Activated CD4-positive, alpha-beta T cell treated with anti-CD3 and anti-CD28 coated beads for 4 hours (primary cell): ENCODE data around the gene CENPQ.
"Not testable (repeated sequence)": the region's sequence is repeated elsewhere in the genome, so short reads cannot be mapped to it uniquely, and the experiment has no call there.

Source experiments
- DNase-seq, 2 donors: peaks; one replicate each; pipeline ENCODE4 v3.0.0-alpha.2; 2020

The CENPQ gene, protein sequence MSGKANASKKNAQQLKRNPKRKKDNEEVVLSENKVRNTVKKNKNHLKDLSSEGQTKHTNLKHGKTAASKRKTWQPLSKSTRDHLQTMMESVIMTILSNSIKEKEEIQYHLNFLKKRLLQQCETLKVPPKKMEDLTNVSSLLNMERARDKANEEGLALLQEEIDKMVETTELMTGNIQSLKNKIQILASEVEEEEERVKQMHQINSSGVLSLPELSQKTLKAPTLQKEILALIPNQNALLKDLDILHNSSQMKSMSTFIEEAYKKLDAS

DNA sequence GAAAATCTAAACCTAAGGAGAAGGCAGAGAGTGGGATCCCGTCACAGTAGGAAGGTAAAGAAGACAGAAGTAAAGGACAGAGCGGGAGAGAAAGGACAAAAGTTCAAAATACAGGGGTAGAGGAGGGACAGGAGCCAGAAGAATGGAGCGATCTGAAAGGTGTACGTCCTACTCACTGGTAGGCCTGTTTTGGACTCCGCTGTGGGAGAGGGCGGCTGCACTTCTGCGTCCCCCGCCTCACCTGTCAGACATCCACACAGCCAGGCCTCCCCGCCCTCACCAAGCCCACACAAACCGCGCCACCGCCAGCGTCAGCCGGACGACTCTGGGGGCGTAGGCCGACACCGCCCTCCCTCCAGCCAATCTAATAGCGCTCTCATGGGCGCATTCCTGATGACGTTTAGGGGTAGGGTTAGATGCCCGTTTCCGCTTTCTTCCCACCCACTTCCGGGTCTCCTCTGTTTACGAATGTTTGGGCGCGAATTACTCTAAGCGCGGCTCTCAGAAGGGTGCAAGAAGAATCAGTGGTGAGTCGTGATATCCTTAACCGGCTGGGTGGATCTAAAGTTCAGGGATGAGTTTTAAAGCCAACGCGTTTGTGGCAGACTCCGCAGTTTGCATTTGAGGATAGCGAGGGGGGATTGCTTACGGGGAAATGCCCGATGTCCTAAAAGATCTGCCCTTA is at the start of gene CENPQ, which contains the start of gene MMUT:
TSS of gene CENPQ (plus strand) at position 444 of the 685 bp plus-strand sequence. CDS start 6,807 bp downstream, outside the sequence.
TSS of gene MMUT (minus strand) at position 327 of the 685 bp plus-strand sequence. CDS start 3,787 bp downstream, outside the sequence.
- peak; percentile 90 for DNase-seq

DNA sequence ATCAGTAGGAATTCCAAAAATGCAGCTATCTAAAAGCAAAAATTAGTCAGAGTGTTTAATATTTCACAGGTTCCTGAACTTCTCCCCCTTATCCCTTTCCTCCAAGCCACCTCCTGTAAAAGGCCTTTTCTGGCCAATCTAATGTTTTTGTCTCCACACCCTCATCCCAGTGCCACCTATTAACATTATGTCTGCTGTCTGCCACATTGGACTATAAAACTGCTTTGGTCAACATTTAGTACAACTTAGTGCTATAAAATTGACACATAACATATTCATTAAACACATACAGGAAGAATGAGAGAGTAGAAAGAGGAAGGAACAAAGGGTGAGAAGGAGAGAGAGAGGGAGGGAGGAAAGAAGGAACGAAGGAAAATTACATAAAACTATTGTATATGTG is 47.8 kb upstream of the CENPQ start:
- DNase-seq: no peak

DNA sequence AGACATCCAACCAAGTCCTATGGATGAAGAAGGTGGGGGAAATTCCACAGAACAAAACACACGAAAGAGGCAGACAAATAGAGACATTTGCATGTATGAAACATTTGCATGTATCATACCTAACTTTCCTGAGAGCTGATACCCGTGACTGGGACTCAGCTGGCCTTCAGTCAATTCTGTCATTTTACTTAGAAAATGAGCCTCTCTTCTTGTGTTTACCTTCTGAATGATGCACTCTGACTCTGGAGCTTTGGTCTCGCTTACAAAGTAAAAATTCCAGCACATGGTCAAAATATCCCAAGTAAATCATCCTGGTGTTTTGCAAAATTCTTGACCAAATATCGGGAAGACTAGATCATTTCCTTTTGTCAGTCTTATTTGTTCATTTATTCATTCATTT is 47.0 kb upstream of the CENPQ start:
- DNase-seq: no peak

DNA sequence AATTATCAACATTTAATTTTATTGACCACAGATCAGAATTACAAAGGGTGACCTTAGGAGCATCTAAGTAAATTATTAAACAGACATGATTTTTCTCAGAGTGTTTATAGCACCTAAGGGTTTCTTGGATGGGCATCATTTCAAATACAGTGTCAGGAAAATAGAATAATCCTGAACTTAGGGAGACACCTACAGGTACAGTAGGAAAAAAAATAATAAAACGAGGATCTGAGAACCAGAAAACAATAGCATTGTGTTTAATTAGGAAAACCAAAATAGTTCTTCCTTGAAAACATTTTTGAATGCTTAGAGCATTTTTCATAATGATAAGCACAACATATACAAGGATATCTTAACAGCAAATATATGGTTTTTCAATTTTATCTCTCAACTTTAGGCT is 39.4 kb upstream of the CENPQ start:
- DNase-seq: no peak

DNA sequence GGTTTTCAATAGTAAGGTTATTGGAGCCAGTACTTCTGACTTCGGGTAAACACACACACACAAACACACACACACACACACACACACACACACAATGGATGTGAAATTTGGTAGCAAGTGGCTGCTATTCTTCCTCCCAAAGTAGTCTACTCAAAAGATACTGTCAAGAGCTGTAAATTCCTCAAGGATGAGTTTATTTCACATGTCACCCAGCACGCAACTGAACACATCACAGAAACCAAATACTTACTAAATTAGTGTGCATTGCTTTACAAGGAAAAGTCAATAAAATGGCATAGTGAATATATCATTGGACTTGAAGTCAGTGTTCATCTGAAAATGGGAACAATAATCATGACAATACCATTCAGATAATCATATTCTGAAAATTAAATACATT is 33.0 kb upstream of the CENPQ start:
- DNase-seq: no peak

DNA sequence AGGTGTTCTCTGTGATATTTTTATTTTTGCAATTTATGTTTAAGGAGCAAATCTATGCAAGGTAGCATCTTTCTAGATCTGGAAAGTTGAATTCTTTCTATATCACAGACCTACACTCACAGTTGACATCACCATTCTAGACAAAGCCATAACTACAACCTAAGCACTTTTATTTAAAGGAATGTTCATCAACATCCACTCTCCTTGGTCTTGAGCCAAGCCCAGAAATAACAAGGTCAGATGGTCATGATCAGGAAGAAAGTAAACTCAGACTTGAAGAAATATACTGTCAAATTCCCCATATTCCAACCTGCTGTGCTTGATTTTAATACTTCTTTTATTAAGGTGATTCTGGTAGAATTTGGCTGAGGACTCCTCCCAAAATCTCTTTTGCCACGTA is 32.3 kb upstream of the CENPQ start:
- no peak for DNase-seq

DNA sequence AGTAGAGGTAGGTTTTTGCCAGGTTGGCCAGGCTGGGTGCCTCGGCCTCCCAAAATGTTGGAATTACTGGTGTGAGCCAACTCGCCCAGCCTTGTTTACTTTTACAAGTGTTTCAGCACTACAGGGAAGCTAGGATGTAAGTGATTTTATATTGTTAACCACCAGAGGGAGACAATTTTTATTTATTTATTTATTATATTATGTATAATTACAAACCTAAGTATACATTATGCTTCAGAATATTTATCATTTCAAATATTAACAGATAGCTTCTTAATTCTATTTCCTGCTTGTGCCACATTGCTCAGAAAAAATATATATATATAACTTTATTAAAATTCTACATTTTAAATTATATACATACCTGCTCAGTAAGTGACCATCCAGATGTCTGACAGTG is 9.9 kb upstream of the CENPQ start:
- no peak for DNase-seq

DNA sequence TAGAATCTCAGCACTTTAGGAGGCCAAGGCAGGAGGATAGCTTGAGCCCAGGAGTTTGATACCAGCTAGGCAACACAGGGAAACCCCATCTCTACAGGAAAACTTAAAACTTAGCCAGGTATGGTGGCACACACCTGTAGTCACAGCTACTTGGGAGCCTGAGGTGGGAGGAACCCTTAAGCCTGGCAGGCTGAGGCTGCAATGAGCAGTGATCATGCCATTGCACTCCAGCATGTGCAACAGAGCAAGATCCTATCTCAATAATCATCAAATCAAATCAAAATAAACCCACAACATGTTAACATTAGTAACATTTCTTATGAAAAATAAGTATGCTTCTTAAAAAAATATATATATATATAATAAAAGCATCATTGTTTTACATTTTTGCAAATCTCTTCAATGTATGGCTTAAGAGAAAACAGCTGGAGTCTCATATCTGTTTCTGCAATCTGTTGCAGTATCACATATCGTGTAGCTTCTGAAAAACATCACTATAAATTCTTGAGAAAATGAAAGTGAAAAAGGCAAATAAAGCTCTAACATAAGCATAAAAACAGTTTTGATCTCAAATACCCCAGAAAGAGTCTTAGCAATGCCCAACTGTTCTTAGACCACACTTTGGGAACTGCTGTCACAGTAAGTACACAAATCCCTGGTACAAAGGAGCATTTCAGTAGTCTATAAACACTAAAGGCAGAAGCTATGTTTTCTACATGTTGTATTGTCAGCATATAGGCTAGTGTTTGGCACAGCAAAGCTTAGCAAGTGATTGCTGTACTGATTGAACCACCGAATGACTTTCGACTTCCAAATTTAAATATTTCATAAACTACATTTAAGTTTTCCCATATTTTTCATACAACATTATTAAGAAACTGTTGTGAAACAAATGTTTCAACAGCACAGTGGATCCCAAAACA is 8.1 kb upstream of the CENPQ start:
- no peak for DNase-seq

DNA sequence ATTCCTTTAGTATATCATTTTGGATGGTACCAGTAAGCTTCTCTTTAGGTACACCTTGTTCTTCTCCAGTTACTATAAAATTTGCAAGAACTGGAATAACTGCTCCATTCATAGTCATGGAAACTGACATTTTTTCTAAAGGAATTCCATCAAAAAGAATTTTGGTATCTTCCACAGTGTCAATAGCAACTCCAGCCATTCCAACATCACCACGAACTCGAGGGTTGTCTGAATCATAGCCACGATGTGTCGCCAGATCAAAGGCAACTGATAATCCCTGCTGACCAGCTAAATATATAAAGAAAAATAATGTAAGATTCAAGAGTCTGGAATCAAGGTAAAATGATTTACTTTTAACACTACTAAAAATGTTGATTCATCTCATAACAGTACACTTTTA is 5.4 kb upstream of the CENPQ start:
- DNase-seq: no peak

DNA sequence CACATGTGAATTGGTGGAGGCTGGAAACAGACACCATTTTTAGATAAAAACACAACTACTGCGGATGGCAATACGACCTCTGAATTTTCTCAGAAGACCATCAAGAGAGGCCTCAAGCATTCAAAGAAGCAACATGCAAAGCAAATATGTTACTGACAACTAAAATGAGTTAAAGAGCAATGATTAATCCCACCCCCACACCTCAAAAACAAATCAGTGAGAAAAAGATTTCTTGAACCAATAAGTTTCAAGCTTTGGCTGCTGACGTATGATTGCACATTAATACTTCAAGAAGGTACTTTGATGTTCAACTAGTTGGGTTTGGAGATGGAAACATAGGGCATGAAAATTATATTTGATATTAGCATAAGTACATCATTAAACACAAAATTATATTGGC is 1.1 kb upstream of the CENPQ start:
- DNase-seq: no peak

DNA sequence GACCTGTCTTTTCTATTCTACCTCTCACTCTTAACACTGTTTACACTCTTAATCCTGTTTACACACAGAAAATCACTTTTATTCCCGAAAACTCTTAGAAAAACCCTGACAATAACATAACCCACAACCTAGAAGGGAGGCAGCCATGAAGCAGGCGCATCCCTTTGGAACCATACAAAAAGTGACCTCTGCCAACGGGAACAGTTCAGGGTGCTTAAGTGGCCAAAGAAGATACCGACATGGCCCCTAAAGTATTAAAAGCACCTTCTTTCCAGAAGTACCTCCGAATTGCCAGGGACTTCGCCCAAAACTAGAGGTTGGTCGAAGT is 607 bp upstream of the CENPQ start:
- no peak for DNase-seq

DNA sequence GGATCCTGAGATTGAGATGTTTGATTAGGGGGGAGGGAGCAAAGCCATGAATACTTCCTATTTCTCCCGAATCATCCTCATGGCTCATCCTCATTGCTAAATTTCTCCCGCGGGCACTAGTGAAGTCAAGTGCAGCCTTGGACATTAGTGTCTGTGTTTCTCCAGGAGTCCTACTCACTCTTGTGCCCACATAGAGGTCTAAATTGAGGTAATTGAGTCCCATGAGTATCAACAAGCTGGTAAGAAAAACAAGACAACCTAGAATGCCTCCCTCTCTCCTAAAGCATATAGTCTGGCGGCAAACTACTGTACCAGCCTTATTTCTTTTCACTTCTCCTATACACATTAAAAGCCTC is 420 bp downstream of the CENPQ start:
- DNase-seq: no peak

DNA sequence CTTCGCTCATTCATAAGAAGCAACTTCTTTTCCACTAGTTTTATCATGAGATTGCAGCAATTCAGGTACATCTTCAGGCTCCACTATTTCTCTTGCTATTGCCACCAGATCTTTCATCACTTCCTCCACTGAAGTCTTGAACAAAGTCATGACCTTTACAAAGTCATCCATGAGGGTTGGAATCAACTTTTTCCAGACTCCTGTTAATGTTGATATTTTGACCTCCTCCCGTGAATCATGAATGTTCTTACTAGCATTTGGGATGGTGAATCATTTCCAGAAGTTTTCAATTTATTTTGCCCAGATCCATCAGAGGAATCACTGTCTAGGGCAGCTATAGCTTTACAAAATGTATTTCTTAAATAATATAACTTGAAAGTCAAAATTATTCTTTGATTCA is 1.5 kb downstream of the CENPQ start:
- no peak for DNase-seq

DNA sequence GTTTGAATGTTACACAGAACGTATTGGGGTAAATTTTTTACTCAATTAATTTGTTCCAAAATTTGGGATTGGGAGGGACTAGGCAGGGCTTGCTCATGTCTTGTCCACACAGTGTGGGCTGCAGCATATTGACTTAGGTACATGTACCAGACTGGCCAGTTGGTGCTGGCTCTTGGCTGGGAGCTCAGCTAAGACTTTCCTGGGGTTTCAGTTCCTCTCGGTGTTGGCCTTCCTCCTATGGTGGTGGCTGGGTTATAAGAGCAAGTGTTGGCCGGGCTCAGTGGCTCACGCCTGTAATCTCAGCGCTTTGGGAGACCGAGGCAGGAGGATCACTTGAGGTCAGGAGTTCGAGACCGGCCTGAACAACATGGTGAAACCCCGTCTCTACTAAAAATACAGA is 4.9 kb downstream of the CENPQ start:
- no peak for DNase-seq

DNA sequence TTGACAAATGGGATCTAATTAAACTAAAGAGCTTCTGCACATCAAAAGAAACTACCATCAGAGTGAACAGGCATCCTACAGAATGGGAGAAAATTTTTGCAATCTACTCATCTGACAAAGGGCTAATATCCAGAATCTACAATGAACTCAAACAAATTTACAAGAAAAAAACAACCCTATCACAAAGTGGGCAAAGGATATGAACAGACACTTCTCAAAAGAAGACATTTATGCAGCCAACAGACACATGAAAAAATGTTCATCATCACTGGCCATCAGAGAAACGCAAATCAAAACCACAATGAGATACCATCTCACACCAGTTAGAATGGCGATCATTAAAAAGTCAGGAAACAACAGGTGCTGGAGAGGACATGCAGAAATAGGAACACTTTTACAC is 13.4 kb downstream of the CENPQ start:
- DNase-seq: not testable (repeated sequence)

DNA sequence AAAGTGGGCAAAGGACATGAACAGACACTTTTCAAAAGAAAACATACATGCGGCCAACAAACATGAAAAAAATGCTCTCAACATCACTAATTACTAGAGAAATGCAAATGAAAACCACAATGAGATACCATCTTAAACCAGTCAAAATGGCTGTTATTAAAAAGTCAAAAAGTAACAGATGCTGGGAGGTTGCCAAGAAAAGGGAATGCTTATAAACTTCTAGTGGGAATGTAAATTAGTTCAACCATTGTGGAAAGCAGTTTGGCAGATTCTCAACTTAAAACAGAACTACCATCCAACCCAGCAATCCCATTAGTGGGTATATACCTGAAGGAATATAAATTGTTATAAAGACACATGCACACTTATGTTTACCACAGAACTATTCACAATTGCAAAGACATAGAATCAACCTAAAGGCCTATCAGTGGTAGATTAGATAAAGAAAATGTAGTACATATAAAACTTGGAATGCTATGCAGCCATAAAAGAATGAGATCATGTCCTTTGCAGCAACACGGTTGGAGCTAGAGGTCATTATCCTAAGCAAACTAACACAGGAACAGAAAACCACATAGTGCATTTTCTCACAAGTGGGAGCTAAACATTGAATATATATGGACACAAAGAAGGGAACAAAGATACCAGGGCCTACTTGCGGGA is 16.3 kb downstream of the CENPQ start:
- DNase-seq: no peak

DNA sequence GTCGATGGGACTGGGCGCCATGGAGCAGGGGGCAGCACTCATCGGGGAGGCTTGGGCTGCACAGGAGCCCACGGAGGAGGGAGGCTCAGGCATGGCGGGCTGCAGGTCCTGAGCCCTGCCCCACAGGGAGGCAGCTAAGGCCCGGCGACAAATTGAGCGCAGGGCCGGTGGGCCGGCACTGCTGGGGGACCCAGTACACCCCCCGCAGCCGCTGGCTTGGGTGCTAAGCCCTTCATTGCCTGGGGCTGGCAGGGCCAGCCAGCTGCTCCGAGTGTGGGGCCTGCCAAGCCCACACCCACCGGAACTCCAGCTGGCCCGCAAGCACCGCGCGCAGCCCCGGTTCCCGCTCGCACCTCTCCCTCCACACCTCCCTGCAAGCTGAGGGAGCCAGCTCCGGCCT is 18.7 kb downstream of the CENPQ start:
- DNase-seq: not testable (repeated sequence)

DNA sequence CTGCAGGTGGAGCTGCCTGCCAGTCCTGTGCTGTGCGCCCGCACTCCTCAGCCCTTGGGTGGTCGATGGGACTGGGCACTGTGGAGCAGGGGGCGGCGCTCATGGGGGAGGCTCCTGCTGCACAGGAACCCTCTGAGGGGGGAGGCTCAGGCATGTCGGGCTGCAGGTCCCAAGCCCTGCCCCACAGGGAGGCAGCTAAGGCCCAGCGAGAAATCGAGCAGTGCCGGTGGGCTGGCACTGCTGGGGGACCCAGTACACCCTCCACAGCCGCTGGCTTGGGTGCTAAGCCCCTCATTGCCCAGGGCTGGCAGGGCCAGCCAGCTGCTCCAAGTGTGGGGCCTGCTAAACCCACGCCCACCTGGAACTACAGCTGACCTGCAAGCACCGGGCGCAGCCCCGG is 20.2 kb downstream of the CENPQ start:
- not testable (repeated sequence) for DNase-seq

DNA sequence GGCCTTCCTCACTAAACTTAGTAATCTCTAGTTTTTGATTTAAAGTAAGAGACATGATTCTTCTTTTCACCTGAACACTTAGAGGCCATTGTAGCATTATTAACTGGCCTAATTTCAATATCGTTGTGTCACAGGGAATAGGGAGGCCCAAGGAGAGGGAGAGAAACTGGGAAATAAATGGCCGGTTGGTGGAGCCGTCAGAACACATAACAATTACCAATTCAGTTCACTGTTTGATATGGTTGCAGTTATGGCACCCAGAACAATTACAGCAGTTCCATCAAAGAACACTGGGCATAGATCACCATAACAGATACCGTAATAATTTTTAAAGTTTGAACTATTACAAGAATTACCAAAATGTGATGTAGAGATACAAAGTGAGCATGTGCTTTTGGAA is 27.5 kb downstream of the CENPQ start:
- no peak for DNase-seq

DNA sequence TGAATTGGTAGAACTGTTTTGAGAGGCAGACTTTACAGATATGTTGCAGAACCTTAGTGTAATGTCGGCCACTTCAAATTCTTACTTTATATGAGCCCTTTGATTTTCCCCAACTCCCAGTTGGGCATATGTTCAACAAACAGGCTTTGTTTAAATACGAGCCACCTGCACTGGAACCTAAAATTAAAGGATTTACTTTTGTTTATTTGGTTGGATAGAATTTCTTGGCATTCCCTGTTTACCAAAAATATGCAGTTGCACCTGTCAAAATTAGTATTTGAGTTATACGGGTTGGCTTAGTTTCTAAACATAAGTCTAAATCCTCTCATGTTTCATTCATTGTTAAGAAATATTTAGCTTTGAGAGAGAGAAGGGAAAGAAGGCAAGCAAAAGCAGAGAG is 34.1 kb downstream of the CENPQ start:
- no peak for DNase-seq

DNA sequence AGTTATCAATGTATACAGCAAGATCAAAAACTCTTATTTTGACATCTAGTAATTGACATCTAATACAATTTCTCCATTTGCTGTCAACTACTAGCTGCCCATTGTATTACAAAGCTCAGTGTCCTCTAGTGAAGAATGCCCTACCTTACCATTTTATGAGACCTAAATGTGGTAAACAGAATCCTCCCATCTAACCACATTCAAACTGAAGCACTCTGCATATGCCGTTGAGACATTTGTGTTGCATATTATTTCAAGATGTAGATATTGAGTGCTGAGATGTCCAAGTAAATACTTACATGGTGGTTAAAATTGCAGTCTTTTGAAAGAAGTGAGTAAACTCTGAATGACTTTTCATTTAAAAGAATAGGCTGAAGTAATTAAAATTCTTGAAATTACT is 36.0 kb downstream of the CENPQ start:
- DNase-seq: no peak

DNA sequence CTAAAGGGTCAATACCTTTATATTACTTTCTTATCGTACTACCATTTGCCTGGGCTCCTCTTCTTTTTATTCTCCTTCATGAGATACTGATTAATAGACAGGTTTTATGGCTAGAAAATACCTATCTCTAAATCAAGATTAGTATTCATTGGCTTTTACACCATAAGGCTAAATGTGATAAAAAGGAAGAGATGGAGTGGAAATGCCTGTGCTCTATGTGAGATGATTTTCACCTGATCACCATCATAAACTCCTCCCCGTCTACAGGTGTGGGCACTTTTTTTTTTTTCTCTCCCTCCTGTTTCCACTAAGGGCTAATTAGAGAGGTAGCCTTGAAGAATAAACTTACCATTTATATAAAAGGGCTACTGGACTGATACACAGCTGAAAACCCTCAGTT is 36.5 kb downstream of the CENPQ start, which contains the start of gene GLYATL3:
TSS of gene GLYATL3 (plus strand) at position 301 of the 400 bp plus-strand sequence. CDS start 12,068 bp downstream, outside the sequence.
- DNase-seq: no peak

DNA sequence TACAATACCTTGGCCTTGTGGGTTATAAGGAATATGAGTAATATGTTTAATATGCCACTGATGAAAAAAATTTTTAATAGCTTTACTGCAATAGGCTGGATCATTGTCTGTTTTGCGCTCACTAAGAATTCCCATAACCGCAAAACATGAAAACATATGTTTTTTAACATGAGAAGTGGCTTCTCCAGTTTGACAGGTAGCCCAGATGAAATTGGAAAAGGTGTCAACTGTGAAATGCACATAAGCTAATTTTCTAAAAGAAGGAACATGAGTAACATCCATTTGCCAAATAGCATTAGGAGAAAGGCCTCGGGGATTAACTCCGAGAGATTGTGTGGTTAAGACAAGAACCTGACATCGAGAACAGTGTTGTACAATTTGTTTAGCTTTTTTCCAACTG is 41.5 kb downstream of the CENPQ start:
- no peak for DNase-seq
